ENCODE measurements around the gene HINT3.
"Not testable (repeated sequence)": the region's sequence is repeated elsewhere in the genome, so short reads cannot be mapped to it uniquely, and the experiment has no call there.

HINT3 gene

GRCh38 chr6:125963817-125964216 is 7.2 kb downstream of the HINT3 start:
- Histone ChIP-seq H3K36me3 (ENCODE audit: insufficient read depth, low read length) (no peaks in the 10 kb centered on the region), H3K27me3 (ENCODE audit: insufficient read depth, low read length) (no peaks in the 10 kb centered on the region), H3K9ac (ENCODE audit: low read depth, low read length) (no peak overlapping the region), H3K4me1 (ENCODE audit: insufficient read depth, low read length) (no peaks in the 10 kb centered on the region), H3K4me3 (ENCODE audit: low read length) (no peak overlapping the region), H3K27ac (ENCODE audit: low read depth, low read length) (no peak overlapping the region), H3K9me3 (ENCODE audit: insufficient read depth, low read depth, low read length) (no peaks in the 10 kb centered on the region)
- 89% methylated on average over 2 of the region's 2 CpGs for WGBS

DNA sequence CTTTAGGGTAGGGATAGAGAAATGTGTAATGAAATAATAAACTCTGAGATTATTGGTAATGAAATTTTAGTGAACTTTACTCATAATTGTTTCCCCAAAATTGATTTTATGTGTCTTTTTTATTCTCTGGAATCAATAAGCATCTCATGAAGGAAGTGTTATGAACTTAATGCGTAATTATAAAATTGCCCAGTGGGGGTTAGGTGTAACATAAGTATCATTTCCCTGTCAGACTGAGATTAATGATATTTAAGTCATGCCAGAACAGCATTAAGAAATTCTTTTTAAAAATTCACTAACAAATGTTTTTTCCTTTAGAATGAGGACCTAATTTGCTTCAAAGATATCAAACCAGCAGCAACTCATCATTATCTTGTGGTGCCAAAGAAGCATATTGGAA is 10.0 kb downstream of the HINT3 start:
- no peak overlapping the region for H3K27ac ChIP-seq (ENCODE audit: low read depth, low read length)
- H3K9me3 ChIP-seq (ENCODE audit: insufficient read depth, low read depth, low read length) = no peaks in the 10 kb centered on the region
- WGBS = 88% methylated on average over 1 of the region's 1 CpG
- no peak overlapping the region for H3K4me3 ChIP-seq (ENCODE audit: low read length)
- no peaks in the 10 kb centered on the region for H3K4me1 ChIP-seq (ENCODE audit: insufficient read depth, low read length)
- no peaks in the 10 kb centered on the region for H3K27me3 ChIP-seq (ENCODE audit: insufficient read depth, low read length)
- no peaks in the 10 kb centered on the region for H3K36me3 ChIP-seq (ENCODE audit: insufficient read depth, low read length)
- no peak overlapping the region for H3K9ac ChIP-seq (ENCODE audit: low read depth, low read length)

- WGBS = 100% methylated on average over 1 of the region's 2 CpGs
- H3K4me3 ChIP-seq (ENCODE audit: low read length) = no peak overlapping the region
Measured at GRCh38 chr6:125968493-125968892, 11.9 kb downstream of the HINT3 start.

DNA sequence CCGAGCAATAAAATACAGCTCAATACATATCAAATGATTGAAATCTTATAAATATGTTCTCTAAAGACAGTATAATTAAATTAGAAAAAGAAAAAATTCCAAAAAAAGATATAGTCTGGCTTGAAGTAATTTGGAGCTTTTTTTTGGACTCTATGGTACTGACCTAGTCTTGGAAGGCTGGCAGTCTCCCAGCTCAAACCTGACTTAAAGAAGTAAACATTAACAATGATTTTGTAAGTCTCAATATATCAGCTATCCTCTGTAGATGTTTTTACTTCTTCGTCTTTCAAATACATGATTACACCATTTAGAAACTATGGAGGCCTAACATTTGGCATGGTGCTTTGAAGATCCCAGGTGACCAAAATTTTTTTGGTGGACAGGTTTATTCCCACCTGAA is 14.2 kb downstream of the HINT3 start:
- peaks cover 7% of the 10 kb centered on the region; the same call in 1 of the 2 replicates for H3K36me3 ChIP-seq (ENCODE audit: insufficient read depth, low read length)
- no peak overlapping the region for H3K27ac ChIP-seq (ENCODE audit: low read depth, low read length)
- no peaks in the 10 kb centered on the region for H3K27me3 ChIP-seq (ENCODE audit: insufficient read depth, low read length)
- no peaks in the 10 kb centered on the region for H3K4me1 ChIP-seq (ENCODE audit: insufficient read depth, low read length)
- WGBS = no CpG with 5 or more reads among the region's 2 CpGs
- no peak overlapping the region for H3K4me3 ChIP-seq (ENCODE audit: low read length)
- no peak overlapping the region for H3K9ac ChIP-seq (ENCODE audit: low read depth, low read length)
- no peaks in the 10 kb centered on the region for H3K9me3 ChIP-seq (ENCODE audit: insufficient read depth, low read depth, low read length)

More at GRCh38 chr6:125968493-125968892, 11.9 kb downstream of the HINT3 start:
- no peak overlapping the region for H3K27ac ChIP-seq (ENCODE audit: low read depth, low read length)
- H3K4me1 ChIP-seq (ENCODE audit: insufficient read depth, low read length) = no peaks in the 10 kb centered on the region
- H3K9ac ChIP-seq (ENCODE audit: low read depth, low read length) = no peak overlapping the region
- no peaks in the 10 kb centered on the region for H3K27me3 ChIP-seq (ENCODE audit: insufficient read depth, low read length)
- H3K9me3 ChIP-seq (ENCODE audit: insufficient read depth, low read depth, low read length) = no peaks in the 10 kb centered on the region
- H3K36me3 ChIP-seq (ENCODE audit: insufficient read depth, low read length) = no peaks in the 10 kb centered on the region

DNA sequence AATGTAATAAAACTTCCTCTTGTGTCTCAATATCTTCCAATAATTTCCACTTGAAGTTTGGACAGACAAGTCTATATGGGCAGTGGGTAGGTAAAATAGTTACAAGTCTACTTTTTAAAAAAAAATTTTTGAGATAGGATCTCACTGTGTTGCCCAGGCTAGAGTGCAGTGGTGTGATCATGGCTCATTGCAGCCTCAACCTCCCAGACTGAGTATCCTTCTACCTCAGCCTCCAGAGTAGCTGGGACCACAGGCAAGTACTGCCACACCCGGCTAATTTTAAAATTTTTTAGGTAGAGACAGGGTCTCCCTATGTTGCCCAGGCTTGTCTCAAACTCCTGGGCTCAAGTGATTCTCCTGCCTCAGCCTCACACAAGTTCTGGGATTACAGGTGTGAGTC is 15.9 kb downstream of the HINT3 start:
- not testable (repeated sequence) for H3K9ac ChIP-seq (ENCODE audit: low read depth, low read length); H3K27ac ChIP-seq (ENCODE audit: low read depth, low read length); H3K36me3 ChIP-seq (ENCODE audit: insufficient read depth, low read length); H3K4me1 ChIP-seq (ENCODE audit: insufficient read depth, low read length); H3K4me3 ChIP-seq (ENCODE audit: low read length); H3K9me3 ChIP-seq (ENCODE audit: insufficient read depth, low read depth, low read length); H3K27me3 ChIP-seq (ENCODE audit: insufficient read depth, low read length)
- WGBS = 93% methylated on average over 1 of the region's 1 CpG

DNA sequence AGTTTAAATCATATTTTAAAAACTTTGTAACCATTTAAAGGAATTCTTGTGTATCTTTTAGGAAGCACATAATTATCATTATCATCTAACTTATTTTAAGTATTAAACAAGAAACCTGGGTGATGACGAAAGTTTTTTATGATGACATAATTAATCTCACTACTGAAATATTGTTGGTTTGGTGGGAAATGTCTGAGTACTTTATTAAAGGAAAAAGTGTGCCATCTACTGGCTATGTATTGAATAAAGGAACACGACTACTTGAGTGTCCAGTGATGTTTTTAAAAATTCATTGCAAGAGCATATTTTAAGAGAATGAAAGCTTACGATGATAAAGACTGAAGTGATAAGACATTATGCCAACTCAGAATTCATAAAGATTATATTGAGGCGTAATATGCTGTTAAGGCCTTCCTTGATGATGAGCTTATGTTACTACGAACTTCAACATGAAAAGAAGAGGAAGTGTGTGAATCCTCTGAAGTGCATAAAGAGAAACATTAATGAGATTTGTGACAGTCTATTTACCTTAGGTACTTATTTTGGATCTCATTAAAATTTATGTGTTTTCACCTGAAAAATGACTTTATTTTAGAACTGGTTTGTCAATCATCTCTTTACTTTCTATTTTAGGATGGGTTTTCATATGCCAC is 17.8 kb downstream of the HINT3 start:
- Histone ChIP-seq H3K27ac (ENCODE audit: low read depth, low read length) (no peak overlapping the region), H3K4me1 (ENCODE audit: insufficient read depth, low read length) (no peaks in the 10 kb centered on the region)

DNA sequence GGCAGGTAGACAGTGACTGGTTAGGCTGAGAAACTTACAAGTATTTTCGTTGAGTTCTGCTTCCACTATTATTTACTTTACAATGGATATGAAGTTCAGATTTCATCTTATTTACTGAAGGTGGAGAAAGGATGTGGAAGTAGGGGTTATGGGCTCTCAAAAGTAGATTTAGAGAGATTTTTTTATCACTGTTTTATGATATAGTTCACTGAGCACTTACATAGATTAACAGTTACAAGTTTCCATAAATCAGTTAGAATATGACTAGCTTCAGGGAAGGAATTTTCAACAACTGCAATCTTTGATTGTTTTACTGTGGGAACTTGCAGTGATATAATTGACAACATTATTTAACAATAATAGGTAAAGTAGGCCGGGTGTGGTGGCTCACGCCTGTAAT is 22.5 kb downstream of the HINT3 start:
- peaks cover 6% of the 10 kb centered on the region; the same call in 1 of the 2 replicates for H3K4me1 ChIP-seq (ENCODE audit: insufficient read depth, low read length)
- H3K4me3 ChIP-seq (ENCODE audit: low read length) = no peak overlapping the region
- peaks cover 7% of the 10 kb centered on the region; the same call in 1 of the 2 replicates for H3K36me3 ChIP-seq (ENCODE audit: insufficient read depth, low read length)
- H3K27ac ChIP-seq (ENCODE audit: low read depth, low read length) = no peak overlapping the region
- H3K9ac ChIP-seq (ENCODE audit: low read depth, low read length) = no peak overlapping the region
- H3K27me3 ChIP-seq (ENCODE audit: insufficient read depth, low read length) = no peaks in the 10 kb centered on the region
- WGBS = 98% methylated on average over 2 of the region's 3 CpGs
- H3K9me3 ChIP-seq (ENCODE audit: insufficient read depth, low read depth, low read length) = no peaks in the 10 kb centered on the region

More for the DNA sequence above, 17.8 kb downstream of the HINT3 start:
- WGBS = 81% methylated on average over 4 of the region's 5 CpGs
- Histone ChIP-seq H3K9ac (ENCODE audit: low read depth, low read length) (no peak overlapping the region), H3K27me3 (ENCODE audit: insufficient read depth, low read length) (no peaks in the 10 kb centered on the region), H3K4me3 (ENCODE audit: low read length) (no peak overlapping the region), H3K9me3 (ENCODE audit: insufficient read depth, low read depth, low read length) (no peaks in the 10 kb centered on the region), H3K36me3 (ENCODE audit: insufficient read depth, low read length) (peaks cover 7% of the 10 kb centered on the region; the same call in 1 of the 2 replicates)

- Histone ChIP-seq H3K27me3 (ENCODE audit: insufficient read depth, low read length) (no peaks in the 10 kb centered on the region), H3K9ac (ENCODE audit: low read depth, low read length) (no peak overlapping the region), H3K4me3 (ENCODE audit: low read length) (no peak overlapping the region), H3K27ac (ENCODE audit: low read depth, low read length) (no peak overlapping the region), H3K9me3 (ENCODE audit: insufficient read depth, low read depth, low read length) (no peaks in the 10 kb centered on the region), H3K36me3 (ENCODE audit: insufficient read depth, low read length) (no peaks in the 10 kb centered on the region), H3K4me1 (ENCODE audit: insufficient read depth, low read length) (peaks cover 6% of the 10 kb centered on the region; the same call in 1 of the 2 replicates)
- WGBS = 96% methylated on average over 2 of the region's 2 CpGs
Measured at GRCh38 chr6:125981571-125982185, 25.1 kb downstream of the HINT3 start.

DNA sequence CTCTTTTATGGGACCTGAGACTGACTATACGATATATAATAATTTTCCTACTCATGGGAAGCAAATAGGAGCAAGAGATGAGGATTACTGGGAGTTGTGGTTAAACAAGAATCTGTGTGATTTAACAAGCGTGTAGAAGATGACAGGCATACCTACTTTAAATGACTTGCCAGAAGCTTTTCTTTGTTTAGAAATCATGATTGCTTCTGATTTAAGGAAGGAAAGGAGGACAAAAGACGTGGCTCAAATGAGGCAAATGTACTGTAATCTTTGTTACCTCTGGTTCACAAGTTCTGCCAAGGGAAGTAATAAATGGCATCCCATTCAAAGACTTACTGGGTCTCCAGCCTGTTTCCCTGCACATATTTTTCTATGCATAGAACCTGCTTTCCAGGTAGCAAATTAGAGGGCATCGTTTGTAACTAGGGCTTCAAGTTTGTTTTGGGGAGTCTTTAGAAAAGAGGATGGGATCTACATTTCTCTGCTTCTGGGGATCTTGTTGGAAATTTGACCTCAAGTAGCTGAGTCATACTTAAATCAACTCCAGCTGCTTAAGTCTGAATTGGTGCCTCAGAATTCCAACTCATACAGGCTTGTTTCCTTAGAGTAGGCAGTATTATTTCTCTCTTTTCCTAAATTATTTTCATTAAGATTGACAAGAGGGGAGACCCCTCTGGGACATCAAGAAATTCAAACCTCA is 26.8 kb downstream of the HINT3 start:
- no peak overlapping the region for H3K9ac ChIP-seq (ENCODE audit: low read depth, low read length)
- WGBS = 97% methylated on average over 2 of the region's 4 CpGs

DNA sequence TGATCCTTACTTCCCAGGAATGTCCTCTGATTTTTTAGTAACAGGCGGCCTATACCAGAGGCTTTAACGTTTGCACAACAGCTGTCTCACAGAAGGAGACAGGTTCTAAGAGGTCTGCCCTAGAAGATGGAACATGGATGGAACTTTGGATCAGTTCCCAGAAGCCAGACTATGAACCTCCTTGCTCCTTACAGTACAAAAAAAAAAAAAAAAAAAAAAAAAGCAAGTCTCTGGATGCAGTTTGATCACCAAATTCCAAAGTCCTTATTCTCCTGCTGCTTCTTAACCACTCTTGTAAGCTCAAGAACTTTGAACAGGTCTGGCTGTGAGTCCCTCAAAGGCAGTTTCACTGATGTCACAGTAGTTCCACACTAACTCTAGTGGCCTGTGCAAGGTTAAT is 27.7 kb downstream of the HINT3 start:
- H3K27me3 ChIP-seq (ENCODE audit: insufficient read depth, low read length) = no peaks in the 10 kb centered on the region
- H3K36me3 ChIP-seq (ENCODE audit: insufficient read depth, low read length) = no peaks in the 10 kb centered on the region
- H3K27ac ChIP-seq (ENCODE audit: low read depth, low read length) = no peak overlapping the region
- no peak overlapping the region for H3K4me3 ChIP-seq (ENCODE audit: low read length)
- no peak overlapping the region for H3K9ac ChIP-seq (ENCODE audit: low read depth, low read length)
- WGBS = 91% methylated on average over 2 of the region's 2 CpGs
- H3K9me3 ChIP-seq (ENCODE audit: insufficient read depth, low read depth, low read length) = no peaks in the 10 kb centered on the region
- peaks cover 19% of the 10 kb centered on the region for H3K4me1 ChIP-seq (ENCODE audit: insufficient read depth, low read length)

More for the DNA sequence above, 26.8 kb downstream of the HINT3 start:
- Histone ChIP-seq H3K4me3 (ENCODE audit: low read length) (no peak overlapping the region), H3K36me3 (ENCODE audit: insufficient read depth, low read length) (no peaks in the 10 kb centered on the region), H3K27me3 (ENCODE audit: insufficient read depth, low read length) (no peaks in the 10 kb centered on the region), H3K9me3 (ENCODE audit: insufficient read depth, low read depth, low read length) (no peaks in the 10 kb centered on the region), H3K4me1 (ENCODE audit: insufficient read depth, low read length) (peaks cover 14% of the 10 kb centered on the region), H3K27ac (ENCODE audit: low read depth, low read length) (no peak overlapping the region)

DNA sequence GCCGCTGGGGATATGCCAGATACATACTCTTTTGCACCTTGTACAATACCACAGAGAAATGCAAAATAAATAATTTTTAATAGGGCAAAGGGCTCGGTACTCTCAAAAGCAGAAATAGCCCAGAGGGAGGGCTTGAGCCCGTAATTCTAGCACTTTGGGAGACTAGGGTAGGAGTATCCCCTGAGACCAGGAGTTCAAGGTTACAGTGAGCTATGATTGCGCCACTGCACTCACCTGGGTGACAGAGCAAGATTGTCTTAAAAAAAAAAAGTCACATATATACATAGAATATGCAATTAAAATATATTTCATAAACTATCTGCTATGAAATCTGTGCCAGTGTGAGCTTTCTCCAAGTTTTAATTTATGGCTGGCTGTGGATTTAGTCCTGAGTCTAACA is 29.0 kb downstream of the HINT3 start:
- Histone ChIP-seq H3K4me3 (ENCODE audit: low read length) (peak overlapping the region; percentile 84), H3K36me3 (ENCODE audit: insufficient read depth, low read length) (no peaks in the 10 kb centered on the region), H3K4me1 (ENCODE audit: insufficient read depth, low read length) (peaks cover 31% of the 10 kb centered on the region), H3K9ac (ENCODE audit: low read depth, low read length) (peak overlapping the region; percentile 93), H3K27me3 (ENCODE audit: insufficient read depth, low read length) (no peaks in the 10 kb centered on the region), H3K9me3 (ENCODE audit: insufficient read depth, low read depth, low read length) (no peaks in the 10 kb centered on the region), H3K27ac (ENCODE audit: low read depth, low read length) (no peak overlapping the region)
- 91% methylated on average over 4 of the region's 4 CpGs for WGBS

Measured in HUES64 (cell line).